Sigmoid colon (tissue), 7 donors: ENCODE data around the gene KCNG2. TPM values are rescaled to one million over a fixed set of nuclear protein-coding genes. Genes with fewer than 3 reads are reported as not detected.
A peak's percentile ranks its signal among the peaks of the same experiment; 100 is the strongest.

Source experiments
- DNase-seq: peaks from one replicate; pipeline ENCODE4 v3.0.0-alpha.2; 2019
- H3K27ac ChIP-seq, 4 donors: fragments of 200-600 bp; sonication (generic); one replicate each; pipeline ENCODE4 v1.5.1; 2016 to 2019; ENCODE audit warnings: mild to moderate bottlenecking in 1 of 4
- H3K27me3 ChIP-seq, 3 donors: fragments of 200-600 bp; sonication (generic); one replicate each; pipeline ENCODE4 v1.5.1; 2019; ENCODE audit warnings: mild to moderate bottlenecking in 1 of 3
- H3K36me3 ChIP-seq, 4 donors: fragments of 200-600 bp; sonication (generic); one replicate each; pipeline ENCODE4 v1.5.1; 2016 to 2019
- H3K4me1 ChIP-seq, 4 donors: fragments of 200-600 bp; sonication (generic); one replicate each; pipeline ENCODE4 v1.5.1; 2017 to 2019
- H3K4me3 ChIP-seq, 4 donors: fragments of 200-600 bp; sonication (generic); one replicate each; pipeline ENCODE4 v1.5.1; 2017 to 2019; ENCODE audit warnings: mild to moderate bottlenecking in 2 of 4, moderate library complexity in 1 of 4
- H3K9me3 ChIP-seq, 4 donors: fragments of 200-600 bp in 3 of 4; sonication (generic) in 3 of 4; one replicate each; pipeline versions ENCODE4 v1.5.1 to v1.6.1; 2013 to 2019
- EP300 ChIP-seq, 4 donors: sonication (generic); formaldehyde crosslinking; IDR thresholded peaks; one replicate each; pipeline ENCODE4 v1.6.1; 2017; ENCODE audit warnings: antibody characterized with exemption in 4 of 4
- POLR2A ChIP-seq, 2 donors: fragments of 450-650 bp; IDR thresholded peaks; one replicate each; pipeline ENCODE4 v1.6.1; 2016; ENCODE audit warnings: antibody characterized with exemption in 2 of 2, mild to moderate bottlenecking in 2 of 2, moderate library complexity in 2 of 2
- POLR2AphosphoS5 ChIP-seq, 4 donors: sonication (generic); formaldehyde crosslinking; IDR thresholded peaks; one replicate each; pipeline ENCODE4 v1.6.1; 2017; ENCODE audit warnings: antibody characterized with exemption in 4 of 4
- WGBS, 2 donors: extraction: QIAGEN DNeasy Blood & Tissue Kit; methylation state at CpG; one replicate each; pipeline ENCODE4 v1.1.7; 2013; 5-methylcytosine and 5-hydroxymethylcytosine counted together
- intact Hi-C: fragments of 100-400 bp; cut with DNase I; formaldehyde crosslinking; loops from one replicate; pipeline ENCODE4 v1.15.1; 2023
- polyA plus RNA-seq, 3 donors: library from polyadenylated mRNA; stranded (reverse); fragments of 200-250 nt; gene quantifications; one replicate each; pipeline ENCODE4 v1.2.3, GENCODE V29; 2013
- total RNA-seq, 4 donors: library from RNA; depleted of rRNA; stranded (reverse); fragments of >200 nt; gene quantifications; one replicate each; pipeline ENCODE4 v1.1.0, GENCODE V29; 2016
- TF ChIP-seq, protein P1 (sequence below), 4 experiments: fragments of 450-650 bp in 3 of 4; fragments of 200-600 bp in 1 of 4; IDR thresholded peaks; one replicate each; pipeline ENCODE4 v1.5.1; 2016 to 2019; ENCODE audit warnings: antibody characterized with exemption in 4 of 4, mild to moderate bottlenecking in 3 of 4, moderate library complexity in 2 of 4
- donor health status: healthy with polysubstance abuse.
- donor health status: Bipolar disorder and iron deficiency.
- donor health status: healthy.

The KCNG2 gene
- total and polyA plus RNA-seq, 7 donors = 0.15 to 0.41 TPM; not detected in 5

DNA sequence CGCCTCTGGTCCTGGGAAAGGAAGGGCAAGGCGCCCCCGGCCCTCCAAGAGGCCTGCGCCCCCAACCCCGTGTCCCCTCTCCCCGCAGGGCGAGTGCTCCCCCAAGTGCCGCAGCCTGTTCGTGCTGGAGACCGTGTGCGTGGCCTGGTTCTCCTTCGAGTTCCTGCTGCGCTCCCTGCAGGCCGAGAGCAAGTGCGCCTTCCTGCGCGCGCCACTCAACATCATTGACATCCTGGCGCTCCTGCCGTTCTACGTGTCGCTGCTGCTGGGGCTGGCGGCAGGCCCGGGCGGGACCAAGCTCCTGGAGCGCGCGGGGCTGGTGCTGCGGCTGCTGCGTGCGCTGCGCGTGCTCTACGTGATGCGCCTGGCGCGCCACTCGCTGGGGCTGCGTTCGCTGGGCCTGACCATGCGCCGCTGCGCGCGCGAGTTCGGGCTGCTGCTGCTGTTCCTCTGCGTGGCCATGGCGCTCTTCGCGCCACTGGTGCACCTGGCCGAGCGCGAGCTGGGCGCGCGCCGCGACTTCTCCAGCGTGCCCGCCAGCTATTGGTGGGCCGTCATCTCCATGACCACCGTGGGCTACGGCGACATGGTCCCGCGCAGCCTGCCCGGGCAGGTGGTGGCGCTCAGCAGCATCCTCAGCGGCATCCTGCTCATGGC is 101.3 kb downstream of the KCNG2 start:
- 84 to 90% methylated on average over 70 of the region's 70 CpGs for WGBS, 2 donors
- H3K9me3 ChIP-seq = peaks cover 6 to 30% (median 8%) of the 10 kb centered on the region in 4 donors

DNA sequence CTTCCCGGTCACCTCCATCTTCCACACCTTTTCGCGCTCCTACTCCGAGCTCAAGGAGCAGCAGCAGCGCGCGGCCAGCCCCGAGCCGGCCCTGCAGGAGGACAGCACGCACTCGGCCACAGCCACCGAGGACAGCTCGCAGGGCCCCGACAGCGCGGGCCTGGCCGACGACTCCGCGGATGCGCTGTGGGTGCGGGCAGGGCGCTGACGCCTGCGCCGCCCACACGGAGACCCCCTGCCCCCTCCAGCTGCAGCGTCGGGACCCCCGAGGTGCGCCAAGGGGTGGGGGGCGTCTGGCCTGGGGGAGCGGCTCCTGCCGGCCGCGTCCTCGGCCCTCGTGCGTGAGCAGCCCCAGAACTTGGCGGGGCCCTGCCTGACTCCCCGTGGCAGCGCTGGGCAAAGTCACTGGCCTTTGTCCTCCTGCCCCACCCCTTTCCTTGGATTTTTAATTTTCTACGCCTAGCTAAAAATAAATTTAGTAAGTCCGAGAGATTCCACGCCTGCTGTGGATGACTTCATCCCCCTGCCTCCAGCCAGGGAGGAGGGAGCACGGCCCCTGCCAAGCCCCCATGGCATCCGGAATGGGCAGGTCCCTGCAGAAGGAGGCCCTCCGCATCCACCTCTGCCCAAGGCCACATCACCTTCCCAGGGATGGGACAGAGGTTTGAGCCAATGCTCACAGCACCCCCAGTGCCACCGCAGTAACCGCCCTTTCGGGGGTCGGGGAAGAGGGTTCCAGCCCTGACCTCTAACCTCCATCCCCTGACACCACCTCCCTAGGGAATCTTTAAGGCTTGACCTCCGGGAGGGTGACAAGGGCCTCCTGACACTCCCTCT is 102.1 kb downstream of the KCNG2 start:
- no peak overlapping the region for H3K27ac ChIP-seq
- TF ChIP-seq, protein P1, sequence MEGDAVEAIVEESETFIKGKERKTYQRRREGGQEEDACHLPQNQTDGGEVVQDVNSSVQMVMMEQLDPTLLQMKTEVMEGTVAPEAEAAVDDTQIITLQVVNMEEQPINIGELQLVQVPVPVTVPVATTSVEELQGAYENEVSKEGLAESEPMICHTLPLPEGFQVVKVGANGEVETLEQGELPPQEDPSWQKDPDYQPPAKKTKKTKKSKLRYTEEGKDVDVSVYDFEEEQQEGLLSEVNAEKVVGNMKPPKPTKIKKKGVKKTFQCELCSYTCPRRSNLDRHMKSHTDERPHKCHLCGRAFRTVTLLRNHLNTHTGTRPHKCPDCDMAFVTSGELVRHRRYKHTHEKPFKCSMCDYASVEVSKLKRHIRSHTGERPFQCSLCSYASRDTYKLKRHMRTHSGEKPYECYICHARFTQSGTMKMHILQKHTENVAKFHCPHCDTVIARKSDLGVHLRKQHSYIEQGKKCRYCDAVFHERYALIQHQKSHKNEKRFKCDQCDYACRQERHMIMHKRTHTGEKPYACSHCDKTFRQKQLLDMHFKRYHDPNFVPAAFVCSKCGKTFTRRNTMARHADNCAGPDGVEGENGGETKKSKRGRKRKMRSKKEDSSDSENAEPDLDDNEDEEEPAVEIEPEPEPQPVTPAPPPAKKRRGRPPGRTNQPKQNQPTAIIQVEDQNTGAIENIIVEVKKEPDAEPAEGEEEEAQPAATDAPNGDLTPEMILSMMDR (IDR thresholded peaks at IDR 0.05) = no peak
- TF ChIP-seq POLR2AphosphoS5 (IDR thresholded peaks at IDR 0.05) = peak in 1 of 4 donors; percentile 16

More for the DNA sequence above, 101.3 kb downstream of the KCNG2 start:
- Histone ChIP-seq H3K27me3 (peaks cover 0 to 3% (median 2%) of the 10 kb centered on the region in 3 donors), H3K36me3 (peaks cover 0 to 20% (median 13%) of the 10 kb centered on the region in 4 donors), H3K4me3 (no peak overlapping the region), H3K4me1 (no peaks in the 10 kb centered on the region), H3K27ac (no peak overlapping the region)
- intact Hi-C loops = no loop called here
- TF ChIP-seq POLR2AphosphoS5 (IDR thresholded peaks at IDR 0.05) (no peak), EP300 (IDR thresholded peaks at IDR 0.05) (no peak), POLR2A (IDR thresholded peaks at IDR 0.05) (no peak)
- TF ChIP-seq, protein P1 (IDR thresholded peaks at IDR 0.05) = no peak
- DNase-seq = no peak

DNA sequence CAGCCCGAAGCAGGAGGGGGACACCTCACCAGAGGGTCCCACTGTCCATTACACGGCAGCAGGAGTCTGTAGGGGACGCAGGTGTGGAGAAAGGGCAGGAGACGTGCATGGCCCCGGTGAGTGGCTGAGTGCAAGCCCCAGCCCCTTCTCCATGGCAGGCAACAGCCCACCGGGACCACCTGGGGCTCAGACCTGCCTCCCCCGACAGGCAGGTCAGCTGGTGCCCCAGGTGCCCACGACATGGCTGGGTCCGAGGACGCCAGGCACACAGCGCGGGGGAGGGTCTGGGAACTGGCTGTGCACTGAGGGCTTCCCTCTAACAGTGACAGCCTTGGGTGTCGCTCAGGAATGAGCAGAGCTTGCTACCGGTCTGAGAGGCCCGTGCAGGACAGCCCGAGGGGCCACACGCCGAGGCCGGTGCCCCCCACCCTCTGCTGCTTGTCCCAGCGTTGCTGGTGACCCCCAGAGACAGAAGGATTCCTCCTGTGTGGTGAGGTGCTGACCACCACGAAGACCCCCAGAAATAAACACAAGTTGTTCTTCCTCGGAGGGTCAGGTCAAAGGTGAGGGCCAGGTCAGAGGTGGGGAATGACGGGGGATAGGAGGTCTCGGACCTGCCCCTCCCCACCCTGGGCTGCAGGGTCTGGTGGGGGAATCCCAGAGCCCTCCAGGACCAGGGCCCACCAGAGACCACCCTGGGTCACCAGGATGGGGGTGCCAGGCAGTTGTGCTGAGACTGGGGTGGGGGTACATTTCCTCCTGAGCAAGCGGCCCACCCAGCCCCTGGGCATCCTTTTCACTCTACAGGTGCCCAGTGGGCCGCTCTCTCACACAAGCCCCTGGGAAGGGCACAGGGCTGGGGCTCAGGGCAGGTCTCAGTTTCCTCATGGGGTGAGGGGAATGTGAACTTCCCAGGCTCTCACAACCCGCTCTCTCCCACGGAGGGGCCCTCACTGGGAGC is 103.2 kb downstream of the KCNG2 start:
- peaks cover 0 to 3% (median 2%) of the 10 kb centered on the region in 3 donors for H3K27me3 ChIP-seq
- peak; percentile 48 for DNase-seq
- H3K9me3 ChIP-seq = peaks cover 4 to 17% (median 8%) of the 10 kb centered on the region in 4 donors

More for the DNA sequence above, 102.1 kb downstream of the KCNG2 start:
- Histone ChIP-seq H3K36me3 (peaks cover 0 to 20% (median 17%) of the 10 kb centered on the region in 4 donors), H3K4me3 (no peak overlapping the region), H3K4me1 (no peaks in the 10 kb centered on the region), H3K9me3 (peaks cover 6 to 25% (median 8%) of the 10 kb centered on the region in 4 donors), H3K27me3 (peaks cover 0 to 3% (median 2%) of the 10 kb centered on the region in 3 donors)
- DNase-seq = peak; percentile 46
- WGBS, 2 donors = 92% methylated on average over 53 of the region's 53 CpGs
- intact Hi-C loops = no loop called here

DNA sequence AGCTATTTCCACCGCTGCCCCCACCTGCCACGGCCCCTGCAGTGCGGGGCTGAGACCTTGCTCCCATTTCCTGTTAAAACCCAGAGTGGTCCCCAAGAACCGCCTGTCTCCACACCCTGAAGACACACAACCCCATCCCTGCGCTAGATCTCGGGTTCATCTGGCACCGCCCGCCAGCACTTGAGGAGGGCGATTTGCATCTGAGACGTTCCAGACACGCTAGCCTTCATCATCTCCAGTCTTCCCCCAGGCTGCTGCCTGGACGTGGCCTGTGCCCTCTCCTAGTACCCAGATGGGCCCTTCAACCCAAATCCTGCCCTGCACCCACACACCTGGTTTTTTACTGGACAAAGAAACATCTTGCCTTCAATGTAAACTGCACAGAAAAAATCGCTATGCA is 103.9 kb downstream of the KCNG2 start:
- WGBS, 2 donors = 96% methylated on average over 13 of the region's 13 CpGs
- no peak for DNase-seq

More for the DNA sequence above, 103.2 kb downstream of the KCNG2 start:
- intact Hi-C loops = no loop called here
- TF ChIP-seq POLR2A (IDR thresholded peaks at IDR 0.05) (no peak), POLR2AphosphoS5 (IDR thresholded peaks at IDR 0.05) (no peak), EP300 (IDR thresholded peaks at IDR 0.05) (no peak)
- TF ChIP-seq, protein P1 (IDR thresholded peaks at IDR 0.05) = no peak
- Histone ChIP-seq H3K27ac (no peak overlapping the region), H3K4me3 (no peak overlapping the region), H3K36me3 (peaks cover 0 to 20% (median 17%) of the 10 kb centered on the region in 4 donors), H3K4me1 (no peaks in the 10 kb centered on the region)
- 96% methylated on average over 28 of the region's 28 CpGs for WGBS, 2 donors

More for the DNA sequence above, 103.9 kb downstream of the KCNG2 start:
- TF ChIP-seq POLR2A (IDR thresholded peaks at IDR 0.05) = no peak
- TF ChIP-seq, protein P1 (IDR thresholded peaks at IDR 0.05) = no peak
- TF ChIP-seq POLR2AphosphoS5 (IDR thresholded peaks at IDR 0.05) = no peak
- no peak for TF ChIP-seq EP300 (IDR thresholded peaks at IDR 0.05)
- Histone ChIP-seq H3K4me1 (no peaks in the 10 kb centered on the region), H3K27me3 (peaks cover 0 to 3% (median 2%) of the 10 kb centered on the region in 3 donors), H3K36me3 (peaks cover 0 to 20% (median 17%) of the 10 kb centered on the region in 4 donors), H3K9me3 (peaks cover 3 to 11% (median 8%) of the 10 kb centered on the region in 4 donors), H3K27ac (no peak overlapping the region), H3K4me3 (no peak overlapping the region)
- intact Hi-C loops = no loop called here
